BLaER1 treated with 17β-estradiol and CSF1 and Interleukin-3, amounts not matched to agents 10 nM and 100 nM (cell line): ENCODE results near the gene AAMP.

Experiments used
- H3K27ac ChIP-seq, 11 experiments: shearing (Covaris generic); formaldehyde crosslinking; 2 replicates each; pipeline ENCODE4 v1.8.1; 2022
- H3K27me3 ChIP-seq, 11 experiments: shearing (Covaris generic); formaldehyde crosslinking; 2 replicates each; pipeline ENCODE4 v1.8.1; 2022
- H3K36me3 ChIP-seq, 11 experiments: shearing (Covaris generic); formaldehyde crosslinking; 2 replicates each; pipeline ENCODE4 v1.8.1; 2022
- H3K4me1 ChIP-seq, 10 experiments: shearing (Covaris generic); formaldehyde crosslinking; 2 replicates each; pipeline ENCODE4 v1.8.1; 2022
- H3K4me2 ChIP-seq, 11 experiments: shearing (Covaris generic); formaldehyde crosslinking; 2 replicates each; pipeline ENCODE4 v1.8.1; 2022
- H3K4me3 ChIP-seq, 10 experiments: shearing (Covaris generic); formaldehyde crosslinking; 2 replicates each; pipeline ENCODE4 v1.8.1; 2022
- H3K9ac ChIP-seq, 11 experiments: shearing (Covaris generic); formaldehyde crosslinking; 2 replicates each; pipeline ENCODE4 v1.8.1; 2022
- H3K9me3 ChIP-seq, 11 experiments: shearing (Covaris generic); formaldehyde crosslinking; replicated peaks in 1 of 11; 2 replicates each; pipeline ENCODE4 v1.8.1; 2022
- H4K20me1 ChIP-seq, 11 experiments: shearing (Covaris generic); formaldehyde crosslinking; 2 replicates each; pipeline ENCODE4 v1.8.1; 2022
- Cebpa-rat ChIP-seq, 11 experiments: shearing (Covaris generic); IDR thresholded peaks; 2 replicates each; pipeline ENCODE4 v1.8.1; 2022

Gene AAMP

DNA sequence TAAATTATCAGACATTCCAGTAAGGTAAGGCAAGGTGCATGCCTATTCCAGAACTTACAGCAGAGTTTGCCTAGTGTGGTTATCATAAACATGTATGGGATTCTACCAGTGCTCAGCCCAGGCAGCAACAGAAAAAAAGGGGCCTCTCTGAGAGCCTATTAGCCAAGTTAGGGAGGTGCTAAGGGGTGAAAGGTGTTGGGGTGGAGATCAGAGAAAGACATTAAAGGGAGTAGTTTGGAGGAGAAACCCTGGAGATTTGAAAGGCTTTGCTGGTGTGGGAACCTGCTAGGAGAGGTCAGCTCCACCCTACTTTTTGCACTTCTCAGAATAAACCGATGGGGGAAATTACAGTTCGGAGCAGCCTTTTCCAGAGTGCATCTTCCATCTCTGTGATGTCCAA lies 50.0 kb downstream of the AAMP start:
- Histone ChIP-seq H3K9ac (peak overlapping the region; percentile 92 to 98 (median 97)), H3K4me3 (peak overlapping the region; percentile 90 to 100 (median 96); a peak in 19 of 20 replicates), H3K27me3 (no peaks in the 10 kb centered on the region), H3K36me3 (peaks cover 42 to 59% (median 56%) of the 10 kb centered on the region in 11 experiments), H3K4me1 (peaks cover 53 to 76% (median 62%) of the 10 kb centered on the region in 10 experiments), H4K20me1 (peaks cover 59 to 77% (median 73%) of the 10 kb centered on the region in 11 experiments), H3K27ac (peak overlapping the region in 9 of 11 experiments; percentile 9 to 97 (median 95); a peak in 12 of 22 replicates), H3K9me3 (no peaks in the 10 kb centered on the region), H3K4me2 (peak overlapping the region; percentile 82 to 98 (median 92))
- TF ChIP-seq Cebpa-rat (IDR thresholded peaks at IDR 0.05) = no peak

GRCh38 chr2:218218268-218219185 lies 51.4 kb downstream of the AAMP start:
- Histone ChIP-seq H3K4me3 (peak overlapping the region; percentile 90 to 100 (median 96)), H3K27me3 (no peaks in the 10 kb centered on the region), H3K9me3 (no peaks in the 10 kb centered on the region), H3K36me3 (peaks cover 28 to 45% (median 42%) of the 10 kb centered on the region in 11 experiments), H3K4me2 (peak overlapping the region; percentile 82 to 98 (median 92)), H3K27ac (peak overlapping the region; percentile 92 to 97 (median 95)), H3K9ac (peak overlapping the region; percentile 92 to 98 (median 97)), H3K4me1 (peaks cover 53 to 72% (median 61%) of the 10 kb centered on the region in 10 experiments), H4K20me1 (peaks cover 45 to 63% (median 59%) of the 10 kb centered on the region in 11 experiments)
- TF ChIP-seq Cebpa-rat (IDR thresholded peaks at IDR 0.05) = no peak

DNA sequence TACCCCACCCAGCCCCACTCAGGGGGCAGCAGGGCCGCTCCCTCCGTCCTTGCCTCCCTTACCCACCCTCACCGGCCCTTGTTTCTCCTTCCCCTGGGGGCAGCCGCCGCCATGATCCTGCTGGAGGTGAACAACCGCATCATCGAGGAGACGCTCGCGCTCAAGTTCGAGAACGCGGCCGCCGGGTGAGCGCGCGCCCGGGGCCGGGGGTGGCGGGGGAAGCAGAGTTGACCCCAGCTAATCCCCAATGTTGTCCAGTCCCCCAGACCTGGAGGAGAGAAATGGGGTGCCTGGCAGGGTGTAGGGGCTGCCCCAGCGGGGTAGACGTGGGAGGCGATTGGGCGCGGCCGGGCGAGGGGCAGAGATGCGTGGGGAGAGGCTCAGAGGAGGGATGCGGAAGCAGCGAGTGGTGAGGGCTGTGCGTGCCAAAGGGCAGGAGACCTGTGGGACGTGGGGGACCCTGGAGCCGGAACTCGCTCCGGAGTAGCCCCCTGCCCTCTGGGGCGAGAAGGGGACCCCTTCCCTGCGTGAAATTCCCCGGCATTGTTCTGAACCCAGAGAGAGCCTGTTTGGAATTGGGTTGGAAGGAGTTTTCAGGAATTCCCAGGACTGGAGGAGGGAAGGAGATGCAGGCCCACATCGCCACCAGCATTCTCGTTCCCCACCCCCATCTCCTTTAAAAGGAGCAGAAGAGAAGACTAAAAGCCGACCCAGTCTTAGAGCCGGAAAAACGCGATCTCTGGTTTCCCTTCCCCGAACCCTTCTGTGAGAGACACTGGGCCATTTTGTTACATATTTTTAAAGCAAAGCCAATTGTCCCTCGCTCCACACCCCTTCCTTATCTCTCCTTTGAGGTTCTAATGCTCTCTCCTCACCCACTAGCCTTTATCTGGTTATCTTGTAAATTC lies 52.3 kb downstream of the AAMP start:
- Histone ChIP-seq H3K4me2 (peak overlapping the region; percentile 82 to 98 (median 92)), H3K4me1 (peaks cover 44 to 63% (median 52%) of the 10 kb centered on the region in 10 experiments), H3K9me3 (no peaks in the 10 kb centered on the region), H3K27ac (peak overlapping the region; percentile 92 to 97 (median 95)), H3K9ac (peak overlapping the region; percentile 92 to 98 (median 97)), H3K4me3 (peak overlapping the region; percentile 90 to 100 (median 96)), H4K20me1 (peaks cover 36 to 54% (median 49%) of the 10 kb centered on the region in 11 experiments), H3K27me3 (no peaks in the 10 kb centered on the region), H3K36me3 (peaks cover 20 to 36% (median 33%) of the 10 kb centered on the region in 11 experiments; a peak in 21 of 22 replicates)
- no peak for TF ChIP-seq Cebpa-rat (IDR thresholded peaks at IDR 0.05)

DNA sequence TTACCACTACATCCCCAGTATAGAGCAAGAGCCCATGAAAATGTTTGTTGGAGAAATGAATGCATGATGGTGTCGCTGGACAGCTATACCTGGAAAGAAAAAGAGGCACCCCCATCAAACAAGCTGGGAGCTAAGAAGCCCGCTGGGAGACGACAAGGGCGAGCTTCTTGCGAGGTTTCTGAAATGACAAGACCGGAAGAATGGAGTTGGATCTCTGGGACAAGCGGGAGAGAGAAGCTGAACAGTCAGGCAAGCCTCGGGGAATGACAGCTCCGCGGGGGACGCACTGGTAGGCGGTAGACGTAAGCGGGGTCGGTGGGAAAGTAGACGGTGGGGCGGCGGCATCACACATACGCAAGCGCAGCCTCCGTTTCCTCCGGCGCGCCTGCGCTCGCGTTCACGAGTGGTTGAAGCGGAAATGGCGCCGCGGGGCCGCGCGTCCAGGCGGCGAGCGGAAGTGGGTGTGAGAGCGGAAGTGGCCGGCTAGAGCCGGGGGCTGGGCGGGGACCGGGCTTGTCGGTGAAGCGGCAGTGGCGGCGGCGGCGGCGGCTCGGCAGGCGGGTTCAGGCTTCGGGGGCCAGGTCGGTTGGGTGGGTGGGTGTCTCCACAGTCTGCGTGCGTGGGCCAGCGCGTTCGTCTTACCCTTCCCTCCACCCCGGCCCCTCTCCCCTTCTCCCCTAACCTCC lies 53.1 kb downstream of the AAMP start, which contains the start of gene ARPC2:
Gene ARPC2, plus strand, starts transcription at position 516 of the 686 bp plus-strand sequence. CDS start 282 bp downstream, outside the sequence.
- no peak for TF ChIP-seq Cebpa-rat (IDR thresholded peaks at IDR 0.05)
- Histone ChIP-seq H3K9ac (peak within 1 kb of the TSS; percentile 92 to 98 (median 97)), H3K4me3 (peak within 1 kb of the TSS; percentile 90 to 100 (median 96)), H3K27ac (peak within 1 kb of the TSS; percentile 92 to 97 (median 95)), H3K36me3 (peaks cover 12 to 28% (median 26%) of the 10 kb centered on the region in 11 experiments; a peak in 20 of 22 replicates), H3K4me2 (peak within 1 kb of the TSS; percentile 82 to 98 (median 92)), H3K27me3 (no peaks in the 10 kb centered on the region), H4K20me1 (peaks cover 28 to 46% (median 42%) of the 10 kb centered on the region in 11 experiments), H3K4me1 (peaks cover 36 to 55% (median 44%) of the 10 kb centered on the region in 10 experiments), H3K9me3 (no peaks in the 10 kb centered on the region)

- H4K20me1 ChIP-seq = peaks cover 23 to 41% (median 36%) of the 10 kb centered on the region in 11 experiments
- no peaks in the 10 kb centered on the region for H3K9me3 ChIP-seq
- H3K4me1 ChIP-seq = peaks cover 31 to 50% (median 39%) of the 10 kb centered on the region in 10 experiments
- H3K4me3 ChIP-seq = peak overlapping the region; percentile 90 to 100 (median 96)
- peak overlapping the region; percentile 92 to 97 (median 95) for H3K27ac ChIP-seq
- peak overlapping the region; percentile 62 to 88 (median 77) for H3K4me2 ChIP-seq
- peak overlapping the region; percentile 92 to 98 (median 97) for H3K9ac ChIP-seq
- H3K27me3 ChIP-seq = no peaks in the 10 kb centered on the region
- peaks cover 7 to 23% (median 21%) of the 10 kb centered on the region in 11 experiments; a peak in 18 of 22 replicates for H3K36me3 ChIP-seq
- TF ChIP-seq Cebpa-rat (IDR thresholded peaks at IDR 0.05) = no peak
Measured at GRCh38 chr2:218216336-218216673, 53.6 kb downstream of the AAMP start.
